ENCODE results near the gene TIMM10. TPM values are rescaled to one million over a fixed set of nuclear protein-coding genes. Genes with fewer than 3 reads are reported as not detected.

The TIMM10 gene
- total and polyA plus RNA-seq, 2 donors = 46.3 to 49.3 TPM

GRCh38 chr11:57566005-57566904 lies 35.7 kb upstream of the TIMM10 start:
- DNase-seq (ENCODE audit: low read depth in 6 of 9, low spot score in 9 of 9) = peak; percentile 23 to 81 (median 49)
- Histone ChIP-seq H3K4me1 (ENCODE audit: control insufficient read depth in 2 of 2, insufficient read depth in 2 of 2, low read length in 2 of 2) (peaks cover 6 to 28% of the 10 kb centered on the region in 2 donors), H3K4me3 (ENCODE audit: low read length in 2 of 2) (peak overlapping the region; percentile 76 to 99), H3K9me3 (ENCODE audit: control insufficient read depth in 2 of 2, insufficient read depth in 1 of 2, low read length in 1 of 2) (peaks cover 0 to 3% of the 10 kb centered on the region in 2 donors), H3K36me3 (ENCODE audit: control insufficient read depth in 2 of 2, insufficient read depth in 2 of 2, low read length in 1 of 2) (peaks cover 0 to 5% of the 10 kb centered on the region in 2 donors), H3K27ac (ENCODE audit: low read depth in 1 of 2, low read length in 1 of 2) (peak overlapping the region; percentile 79 to 85), H3K27me3 (ENCODE audit: control insufficient read depth in 2 of 2, insufficient read depth in 1 of 2, low read length in 1 of 2) (no peaks in the 10 kb centered on the region)
- WGBS = 9% methylated on average over 4 of the region's 4 CpGs

GRCh38 chr11:57562596-57562995 lies 32.0 kb upstream of the TIMM10 start:
- peaks cover 2 to 15% of the 10 kb centered on the region in 2 donors for H3K4me1 ChIP-seq (ENCODE audit: control insufficient read depth in 2 of 2, insufficient read depth in 2 of 2, low read length in 2 of 2)
- H3K36me3 ChIP-seq (ENCODE audit: control insufficient read depth in 2 of 2, insufficient read depth in 2 of 2, low read length in 1 of 2) = peaks cover 17 to 28% of the 10 kb centered on the region in 2 donors
- H3K9me3 ChIP-seq (ENCODE audit: control insufficient read depth in 2 of 2, insufficient read depth in 1 of 2, low read length in 1 of 2) = peaks cover 0 to 3% of the 10 kb centered on the region in 2 donors
- no peaks in the 10 kb centered on the region for H3K27me3 ChIP-seq (ENCODE audit: control insufficient read depth in 2 of 2, insufficient read depth in 1 of 2, low read length in 1 of 2)
- H3K27ac ChIP-seq (ENCODE audit: low read depth in 1 of 2, low read length in 1 of 2) = no peak overlapping the region
- DNase-seq (ENCODE audit: low read depth in 6 of 9, low spot score in 9 of 9) = no peak
- 92% methylated on average over 4 of the region's 4 CpGs for WGBS
- no peak overlapping the region for H3K4me3 ChIP-seq (ENCODE audit: low read length in 2 of 2)

- no peak for DNase-seq (ENCODE audit: low read depth in 6 of 9, low spot score in 9 of 9)
- WGBS = 97% methylated on average over 4 of the region's 4 CpGs
- Histone ChIP-seq H3K27ac (ENCODE audit: low read depth in 1 of 2, low read length in 1 of 2) (no peak overlapping the region), H3K4me3 (ENCODE audit: low read length in 2 of 2) (no peak overlapping the region), H3K4me1 (ENCODE audit: control insufficient read depth in 2 of 2, insufficient read depth in 2 of 2, low read length in 2 of 2) (peaks cover 0 to under 1% of the 10 kb centered on the region in 2 donors), H3K36me3 (ENCODE audit: control insufficient read depth in 2 of 2, insufficient read depth in 2 of 2, low read length in 1 of 2) (peaks cover 41 to 47% of the 10 kb centered on the region in 2 donors), H3K27me3 (ENCODE audit: control insufficient read depth in 2 of 2, insufficient read depth in 1 of 2, low read length in 1 of 2) (no peaks in the 10 kb centered on the region), H3K9me3 (ENCODE audit: control insufficient read depth in 2 of 2, insufficient read depth in 1 of 2, low read length in 1 of 2) (no peaks in the 10 kb centered on the region)
These were observed 29.6 kb upstream of the TIMM10 start for GRCh38 chr11:57560146-57560545.

- no peaks in the 10 kb centered on the region for H3K27me3 ChIP-seq (ENCODE audit: control insufficient read depth in 2 of 2, insufficient read depth in 1 of 2, low read length in 1 of 2)
These were observed 25.5 kb upstream of the TIMM10 start for GRCh38 chr11:57556041-57556440.

GRCh38 chr11:57555393-57555792 lies 24.8 kb upstream of the TIMM10 start:
- WGBS = 96% methylated on average over 2 of the region's 2 CpGs
- H3K4me1 ChIP-seq (ENCODE audit: control insufficient read depth in 2 of 2, insufficient read depth in 2 of 2, low read length in 2 of 2) = no peaks in the 10 kb centered on the region
- no peaks in the 10 kb centered on the region for H3K27me3 ChIP-seq (ENCODE audit: control insufficient read depth in 2 of 2, insufficient read depth in 1 of 2, low read length in 1 of 2)
- H3K4me3 ChIP-seq (ENCODE audit: low read length in 2 of 2) = no peak overlapping the region
- no peak overlapping the region for H3K27ac ChIP-seq (ENCODE audit: low read depth in 1 of 2, low read length in 1 of 2)
- DNase-seq (ENCODE audit: low read depth in 6 of 9, low spot score in 9 of 9) = no peak
- no peaks in the 10 kb centered on the region for H3K9me3 ChIP-seq (ENCODE audit: control insufficient read depth in 2 of 2, insufficient read depth in 1 of 2, low read length in 1 of 2)
- peaks cover 83 to 87% of the 10 kb centered on the region in 2 donors for H3K36me3 ChIP-seq (ENCODE audit: control insufficient read depth in 2 of 2, insufficient read depth in 2 of 2, low read length in 1 of 2)

More at GRCh38 chr11:57556041-57556440, 25.5 kb upstream of the TIMM10 start:
- no peak overlapping the region for H3K4me3 ChIP-seq (ENCODE audit: low read length in 2 of 2)
- no peak for DNase-seq (ENCODE audit: low read depth in 6 of 9, low spot score in 9 of 9)
- H3K36me3 ChIP-seq (ENCODE audit: control insufficient read depth in 2 of 2, insufficient read depth in 2 of 2, low read length in 1 of 2) = peaks cover 76 to 81% of the 10 kb centered on the region in 2 donors
- H3K9me3 ChIP-seq (ENCODE audit: control insufficient read depth in 2 of 2, insufficient read depth in 1 of 2, low read length in 1 of 2) = no peaks in the 10 kb centered on the region
- no peak overlapping the region for H3K27ac ChIP-seq (ENCODE audit: low read depth in 1 of 2, low read length in 1 of 2)
- no peaks in the 10 kb centered on the region for H3K4me1 ChIP-seq (ENCODE audit: control insufficient read depth in 2 of 2, insufficient read depth in 2 of 2, low read length in 2 of 2)
- WGBS = 98% methylated on average over 8 of the region's 8 CpGs

GRCh38 chr11:57552479-57552878 lies 21.9 kb upstream of the TIMM10 start:
- peaks cover 80 to 86% of the 10 kb centered on the region in 2 donors for H3K36me3 ChIP-seq (ENCODE audit: control insufficient read depth in 2 of 2, insufficient read depth in 2 of 2, low read length in 1 of 2)
- DNase-seq (ENCODE audit: low read depth in 6 of 9, low spot score in 9 of 9) = no peak
- H3K27ac ChIP-seq (ENCODE audit: low read depth in 1 of 2, low read length in 1 of 2) = no peak overlapping the region
- no peaks in the 10 kb centered on the region for H3K4me1 ChIP-seq (ENCODE audit: control insufficient read depth in 2 of 2, insufficient read depth in 2 of 2, low read length in 2 of 2)
- WGBS = 98% methylated on average over 5 of the region's 5 CpGs
- no peaks in the 10 kb centered on the region for H3K27me3 ChIP-seq (ENCODE audit: control insufficient read depth in 2 of 2, insufficient read depth in 1 of 2, low read length in 1 of 2)
- H3K9me3 ChIP-seq (ENCODE audit: control insufficient read depth in 2 of 2, insufficient read depth in 1 of 2, low read length in 1 of 2) = no peaks in the 10 kb centered on the region
- no peak overlapping the region for H3K4me3 ChIP-seq (ENCODE audit: low read length in 2 of 2)

GRCh38 chr11:57551941-57552340 lies 21.4 kb upstream of the TIMM10 start:
- WGBS = 97% methylated on average over 4 of the region's 4 CpGs
- DNase-seq (ENCODE audit: low read depth in 6 of 9, low spot score in 9 of 9) = no peak
- H3K27me3 ChIP-seq (ENCODE audit: control insufficient read depth in 2 of 2, insufficient read depth in 1 of 2, low read length in 1 of 2) = no peaks in the 10 kb centered on the region
- H3K4me3 ChIP-seq (ENCODE audit: low read length in 2 of 2) = no peak overlapping the region
- H3K36me3 ChIP-seq (ENCODE audit: control insufficient read depth in 2 of 2, insufficient read depth in 2 of 2, low read length in 1 of 2) = peaks cover 79 to 83% of the 10 kb centered on the region in 2 donors
- H3K9me3 ChIP-seq (ENCODE audit: control insufficient read depth in 2 of 2, insufficient read depth in 1 of 2, low read length in 1 of 2) = no peaks in the 10 kb centered on the region
- no peaks in the 10 kb centered on the region for H3K4me1 ChIP-seq (ENCODE audit: control insufficient read depth in 2 of 2, insufficient read depth in 2 of 2, low read length in 2 of 2)
- H3K27ac ChIP-seq (ENCODE audit: low read depth in 1 of 2, low read length in 1 of 2) = no peak overlapping the region

- no peak overlapping the region for H3K4me3 ChIP-seq (ENCODE audit: low read length in 2 of 2)
These were observed 19.4 kb upstream of the TIMM10 start for GRCh38 chr11:57549983-57550382.

GRCh38 chr11:57547854-57548377 lies 17.4 kb upstream of the TIMM10 start:
- WGBS = 28% methylated on average over 6 of the region's 6 CpGs
- H3K9me3 ChIP-seq (ENCODE audit: control insufficient read depth in 2 of 2, insufficient read depth in 1 of 2, low read length in 1 of 2) = no peaks in the 10 kb centered on the region
- H3K4me1 ChIP-seq (ENCODE audit: control insufficient read depth in 2 of 2, insufficient read depth in 2 of 2, low read length in 2 of 2) = no peaks in the 10 kb centered on the region
- H3K36me3 ChIP-seq (ENCODE audit: control insufficient read depth in 2 of 2, insufficient read depth in 2 of 2, low read length in 1 of 2) = peaks cover 46 to 48% of the 10 kb centered on the region in 2 donors
- H3K27ac ChIP-seq (ENCODE audit: low read depth in 1 of 2, low read length in 1 of 2) = no peak overlapping the region
- DNase-seq (ENCODE audit: low read depth in 6 of 9, low spot score in 9 of 9) = no peak
- no peaks in the 10 kb centered on the region for H3K27me3 ChIP-seq (ENCODE audit: control insufficient read depth in 2 of 2, insufficient read depth in 1 of 2, low read length in 1 of 2)
- H3K4me3 ChIP-seq (ENCODE audit: low read length in 2 of 2) = no peak overlapping the region

More at GRCh38 chr11:57549983-57550382, 19.4 kb upstream of the TIMM10 start:
- Histone ChIP-seq H3K36me3 (ENCODE audit: control insufficient read depth in 2 of 2, insufficient read depth in 2 of 2, low read length in 1 of 2) (peaks cover 66% of the 10 kb centered on the region in 2 donors), H3K9me3 (ENCODE audit: control insufficient read depth in 2 of 2, insufficient read depth in 1 of 2, low read length in 1 of 2) (no peaks in the 10 kb centered on the region), H3K27me3 (ENCODE audit: control insufficient read depth in 2 of 2, insufficient read depth in 1 of 2, low read length in 1 of 2) (no peaks in the 10 kb centered on the region), H3K4me1 (ENCODE audit: control insufficient read depth in 2 of 2, insufficient read depth in 2 of 2, low read length in 2 of 2) (no peaks in the 10 kb centered on the region), H3K27ac (ENCODE audit: low read depth in 1 of 2, low read length in 1 of 2) (peak overlapping the region in 1 of 2 donors; percentile 25)
- WGBS = 98% methylated on average over 8 of the region's 8 CpGs
- DNase-seq (ENCODE audit: low read depth in 6 of 9, low spot score in 9 of 9) = no peak
